Activated naive CD4-positive, alpha-beta T cell treated with anti-CD3 and anti-CD28 coated beads for 36 hours (primary cell): Measurements from ENCODE around the gene SERPINH1. TPM values are rescaled to one million over a fixed set of nuclear protein-coding genes. Genes with fewer than 3 reads are reported as not detected.

Experiments
- CTCF ChIA-PET: fragments of 350-600 bp; sonication (Branson Sonifier 250); formaldehyde crosslinking; loops from one replicate; lab custom pipeline; 2021; ENCODE audit warnings: antibody characterized with exemption; lab: Charles Lee
- DNase-seq: peaks from one replicate; pipeline ENCODE4 v3.0.0-alpha.2; 2020
- H3K27ac Mint-ChIP-seq: one replicate; pipeline ENCODE4 v1.8.0; 2021; ENCODE audit warnings: mild to moderate bottlenecking, mixed read lengths
- H3K27me3 Mint-ChIP-seq: one replicate; pipeline ENCODE4 v1.8.0; 2021; ENCODE audit warnings: low read depth, mixed read lengths
- H3K36me3 Mint-ChIP-seq: one replicate; pipeline ENCODE4 v1.8.0; 2021; ENCODE audit warnings: low read depth, mixed read lengths
- H3K4me1 Mint-ChIP-seq: one replicate; pipeline ENCODE4 v1.8.0; 2021; ENCODE audit warnings: low read depth, mixed read lengths
- H3K4me3 Mint-ChIP-seq: one replicate; pipeline ENCODE4 v1.8.0; 2021; ENCODE audit warnings: mild to moderate bottlenecking, moderate library complexity, mixed read lengths
- H3K9me3 Mint-ChIP-seq: one replicate; pipeline ENCODE4 v1.8.0; 2021; ENCODE audit warnings: mixed read lengths
- intact Hi-C: fragments of 100-400 bp; cut with micrococcal nuclease; formaldehyde crosslinking; loops from one replicate; pipeline ENCODE4 v1.15.1; 2023
- total RNA-seq, 2 experiments: library from RNA; stranded (reverse); gene quantifications; one replicate each; pipeline ENCODE4 v1.2.3, GENCODE V29; 2021

The SERPINH1 gene
- total RNA-seq, 2 experiments from 2014 or later, result 13.9 to 15.4 TPM

DNA sequence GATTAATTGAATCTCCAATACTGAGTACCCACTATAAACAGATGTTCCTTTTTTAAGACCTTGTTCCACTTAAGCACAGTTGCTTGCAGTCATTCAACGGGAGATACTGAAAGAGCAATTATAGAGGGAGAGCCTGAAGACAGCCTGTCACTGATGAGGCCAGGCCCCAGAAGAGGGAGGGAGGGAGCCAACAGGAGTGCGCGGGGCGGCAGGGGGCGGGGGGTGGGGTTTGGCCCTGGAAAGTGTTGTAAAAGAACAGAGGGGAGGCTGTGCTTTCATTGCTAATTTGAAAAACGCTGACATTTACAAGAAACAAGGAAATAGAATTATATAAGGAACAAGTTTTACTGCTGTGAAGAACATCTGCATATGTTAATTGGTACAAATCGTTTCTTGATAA lies 53.7 kb downstream of the SERPINH1 start:
- Mint-ChIP-seq H3K36me3 (no peaks in the 10 kb centered on the region), H3K4me3 (no peak overlapping the region), H3K4me1 (no peaks in the 10 kb centered on the region), H3K27me3 (peaks cover 2% of the 10 kb centered on the region), H3K27ac (no peak overlapping the region), H3K9me3 (peaks cover 3% of the 10 kb centered on the region)
- no peak for DNase-seq
- intact Hi-C loops, result no loop called here
- CTCF ChIA-PET, result no interaction called here

DNA sequence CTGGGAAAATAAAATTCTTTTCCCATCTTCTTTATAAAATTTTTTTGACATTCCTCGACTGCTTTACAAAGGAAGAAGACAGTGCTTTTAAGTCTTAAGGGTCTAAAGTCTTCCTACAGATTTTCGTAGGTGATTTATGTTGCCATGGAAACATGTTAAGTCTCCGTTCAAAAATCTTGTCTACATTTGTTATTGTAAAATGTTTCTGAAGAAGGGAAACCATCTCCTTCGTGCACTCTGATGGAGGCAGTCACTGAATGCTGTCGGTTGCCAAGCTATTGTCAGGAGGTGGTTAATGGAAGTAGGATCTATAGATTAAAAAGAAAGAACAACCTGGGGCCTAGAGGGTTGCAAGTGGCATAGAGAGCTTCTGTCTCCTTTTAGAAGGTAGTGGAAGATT lies 54.2 kb downstream of the SERPINH1 start:
- Mint-ChIP-seq H3K4me3 (no peak overlapping the region), H3K27ac (no peak overlapping the region), H3K9me3 (peaks cover 3% of the 10 kb centered on the region), H3K36me3 (no peaks in the 10 kb centered on the region), H3K4me1 (no peaks in the 10 kb centered on the region), H3K27me3 (no peaks in the 10 kb centered on the region)
- CTCF ChIA-PET, result no interaction called here
- intact Hi-C loops, result no loop called here
- no peak for DNase-seq

Other genes with a start within 250 kb of the SERPINH1 start
- gene ARRB1, start 210.6 kb upstream of the SERPINH1 start, total RNA-seq, result 10 to 100 TPM; 15.7 to 16.6 TPM
- 1,000 to 10,000 TPM; 5,069 to 5,116 TPM for gene RPS3, start 162.7 kb upstream of the SERPINH1 start, total RNA-seq
- gene KLHL35, start 129.1 kb upstream of the SERPINH1 start, total RNA-seq, result under 1 TPM; 0.14 to 0.17 TPM
- gene GDPD5, start 36.3 kb upstream of the SERPINH1 start, total RNA-seq, result 10 to 100 TPM; 13.3 to 13.5 TPM
- not detected for gene MAP6, start 106.8 kb downstream of the SERPINH1 start, total RNA-seq
- not detected for gene MOGAT2, start 155.6 kb downstream of the SERPINH1 start, total RNA-seq
- gene DGAT2, start 206.5 kb downstream of the SERPINH1 start, total RNA-seq, result 1 to 10 TPM; 3.4 to 4.2 TPM